Neuronal stem cell (in vitro differentiated cells): ENCODE measurements around the gene AFF4.
A peak's percentile ranks its signal among the peaks of the same experiment; 100 is the strongest.
"Not testable (repeated sequence)": the region's sequence is repeated elsewhere in the genome, so short reads cannot be mapped to it uniquely, and the experiment has no call there.

Source experiments
- DNase-seq: peaks from one replicate; pipeline ENCODE4 v3.0.0-alpha.2; 2013; ENCODE audit warnings: low spot score
- H2AFZ ChIP-seq: one replicate; pipeline ENCODE4 v1.6.1; 2013; ENCODE audit warnings: mild to moderate bottlenecking, low read length, inconsistent platforms
- H2AK5ac ChIP-seq: 2 replicates; pipeline ENCODE4 v1.6.1; 2013; ENCODE audit warnings: low read depth, mild to moderate bottlenecking, inconsistent platforms, low read length, moderate library complexity, mixed read lengths
- H2BK120ac ChIP-seq: 2 replicates; pipeline ENCODE4 v1.6.1; 2013; ENCODE audit warnings: low read depth, mild to moderate bottlenecking, inconsistent platforms, low read length, moderate library complexity, mixed read lengths
- H2BK12ac ChIP-seq: one replicate; pipeline ENCODE4 v1.6.1; 2013; ENCODE audit warnings: low read length, inconsistent platforms
- H2BK15ac ChIP-seq: 2 replicates; pipeline ENCODE4 v1.6.1; 2013; ENCODE audit warnings: mild to moderate bottlenecking, low read length, inconsistent platforms, mixed read lengths
- H2BK5ac ChIP-seq: one replicate; pipeline ENCODE4 v1.6.1; 2013; ENCODE audit warnings: inconsistent platforms, mild to moderate bottlenecking, low read length, moderate library complexity
- H3K14ac ChIP-seq: one replicate; pipeline ENCODE4 v1.6.1; 2013; ENCODE audit warnings: low read length, inconsistent platforms
- H3K18ac ChIP-seq: 2 replicates; pipeline ENCODE4 v1.6.1; 2013; ENCODE audit warnings: low read length, inconsistent platforms
- H3K23ac ChIP-seq: 2 replicates; pipeline ENCODE4 v1.6.1; 2013; ENCODE audit warnings: low read depth, mild to moderate bottlenecking, mixed read lengths, low read length, inconsistent platforms; ENCODE audit not compliant: poor library complexity
- H3K27ac ChIP-seq: replicated peaks from 3 replicates; pipeline ENCODE4 v1.5.1; 2013; ENCODE audit warnings: low read length, inconsistent platforms
- H3K27me3 ChIP-seq, 3 experiments: 2 replicates each; pipeline ENCODE4 v1.6.1; 2013; ENCODE audit warnings: low read length in 3 of 3, mild to moderate bottlenecking in 2 of 3, inconsistent platforms in 1 of 3, low read depth in 1 of 3, mixed read lengths in 1 of 3, moderate library complexity in 1 of 3; ENCODE audit not compliant: control insufficient read depth in 3 of 3, insufficient read depth in 3 of 3
- H3K36me3 ChIP-seq, 2 donors: replicated peaks in 1 of 2; 2 replicates each; pipeline ENCODE4 v1.6.1; 2013; ENCODE audit warnings: low read length in 2 of 2; ENCODE audit not compliant: control insufficient read depth in 2 of 2, insufficient read depth in 2 of 2
- H3K4ac ChIP-seq: 2 replicates; pipeline ENCODE4 v1.6.1; 2013; ENCODE audit warnings: inconsistent platforms, mild to moderate bottlenecking, low read length, moderate library complexity
- H3K4me1 ChIP-seq, 2 donors: 1 replicate in 1 of 2; 2 replicates in 1 of 2; pipeline ENCODE4 v1.6.1; 2013; ENCODE audit warnings: low read length in 2 of 2, low read depth in 1 of 2; ENCODE audit not compliant: control insufficient read depth in 2 of 2, insufficient read depth in 1 of 2
- H3K4me2 ChIP-seq: one replicate; pipeline ENCODE4 v1.6.1; 2013; ENCODE audit warnings: mild to moderate bottlenecking, low read length, inconsistent platforms; ENCODE audit not compliant: insufficient read depth, poor library complexity, severe bottlenecking
- H3K4me3 ChIP-seq, 2 donors: 2 replicates each; pipeline ENCODE4 v1.5.1; 2013; ENCODE audit warnings: low read length in 2 of 2, mild to moderate bottlenecking in 2 of 2, inconsistent platforms in 1 of 2, moderate library complexity in 1 of 2
- H3K79me1 ChIP-seq: one replicate; pipeline ENCODE4 v1.6.1; 2013; ENCODE audit warnings: low read depth, mild to moderate bottlenecking, inconsistent platforms, low read length, moderate library complexity
- H3K9ac ChIP-seq: one replicate; pipeline ENCODE4 v1.6.1; 2013; ENCODE audit warnings: mild to moderate bottlenecking, low read depth, low read length, inconsistent platforms; ENCODE audit not compliant: poor library complexity
- H3K9me3 ChIP-seq, 2 donors: replicated peaks in 1 of 2; 2 replicates each; pipeline versions ENCODE3 to v1.6.1; 2013; ENCODE audit warnings: low read length in 2 of 2, mild to moderate bottlenecking in 2 of 2, inconsistent platforms in 1 of 2, low read depth in 1 of 2, mixed read lengths in 1 of 2, moderate library complexity in 1 of 2; ENCODE audit not compliant: control insufficient read depth in 2 of 2, insufficient read depth in 1 of 2
- H4K8ac ChIP-seq: one replicate; pipeline ENCODE4 v1.6.1; 2013; ENCODE audit warnings: low read depth, mild to moderate bottlenecking, inconsistent platforms, low read length, moderate library complexity
- H4K91ac ChIP-seq: one replicate; pipeline ENCODE4 v1.6.1; 2013; ENCODE audit warnings: low read length, low read depth, mild to moderate bottlenecking, inconsistent platforms; ENCODE audit not compliant: poor library complexity
- WGBS, 2 donors: extraction: QIAGEN DNeasy Blood & Tissue Kit; methylation state at CpG; one replicate each; pipeline ENCODE4 v1.1.7; 2013; ENCODE audit warnings: missing lambda C conversion rate in 2 of 2, mixed read lengths in 1 of 2; ENCODE audit not compliant: insufficient read length in 2 of 2, insufficient replicate concordance in 1 of 2; ENCODE audit errors: extremely low coverage in 2 of 2; 5-methylcytosine and 5-hydroxymethylcytosine counted together

AFF4 gene

DNA sequence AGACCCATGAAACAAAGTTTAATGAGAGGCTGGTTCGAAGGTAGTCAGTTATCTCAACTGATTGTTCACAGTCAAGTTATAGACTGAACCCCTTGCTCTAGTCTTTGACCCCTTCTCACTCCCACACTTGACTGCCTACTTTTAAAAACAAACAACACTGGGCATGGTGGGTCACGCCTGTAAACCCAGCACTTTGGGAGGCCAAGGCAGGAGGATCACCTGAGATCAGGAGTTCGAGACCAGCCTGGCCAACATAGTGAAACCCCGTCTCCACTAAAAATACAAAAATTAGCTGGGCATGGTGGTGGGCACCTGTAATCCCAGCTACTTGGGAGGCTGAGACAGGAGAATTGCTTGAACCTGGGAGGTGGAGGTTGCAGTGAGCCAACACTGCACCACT lies 18.1 kb downstream of the AFF4 start:
- Histone ChIP-seq H3K36me3 (peaks cover 6 to 45% of the 10 kb centered on the region in 2 donors), H3K79me1 (peaks cover 17% of the 10 kb centered on the region)
- H3K4ac ChIP-seq, H4K91ac ChIP-seq, DNase-seq, H3K4me2 ChIP-seq, H3K4me1 ChIP-seq, H3K9ac ChIP-seq, H3K4me3 ChIP-seq, H2BK120ac ChIP-seq, H3K27me3 ChIP-seq, H3K27ac ChIP-seq, H2BK5ac ChIP-seq, H2BK12ac ChIP-seq, H2AFZ ChIP-seq, H4K8ac ChIP-seq, H3K9me3 ChIP-seq, H2BK15ac ChIP-seq, H3K14ac ChIP-seq, H3K23ac ChIP-seq, H3K18ac ChIP-seq, H2AK5ac ChIP-seq: not testable (repeated sequence)
- no CpG with 5 or more reads among the region's 4 CpGs for WGBS, 2 donors

DNA sequence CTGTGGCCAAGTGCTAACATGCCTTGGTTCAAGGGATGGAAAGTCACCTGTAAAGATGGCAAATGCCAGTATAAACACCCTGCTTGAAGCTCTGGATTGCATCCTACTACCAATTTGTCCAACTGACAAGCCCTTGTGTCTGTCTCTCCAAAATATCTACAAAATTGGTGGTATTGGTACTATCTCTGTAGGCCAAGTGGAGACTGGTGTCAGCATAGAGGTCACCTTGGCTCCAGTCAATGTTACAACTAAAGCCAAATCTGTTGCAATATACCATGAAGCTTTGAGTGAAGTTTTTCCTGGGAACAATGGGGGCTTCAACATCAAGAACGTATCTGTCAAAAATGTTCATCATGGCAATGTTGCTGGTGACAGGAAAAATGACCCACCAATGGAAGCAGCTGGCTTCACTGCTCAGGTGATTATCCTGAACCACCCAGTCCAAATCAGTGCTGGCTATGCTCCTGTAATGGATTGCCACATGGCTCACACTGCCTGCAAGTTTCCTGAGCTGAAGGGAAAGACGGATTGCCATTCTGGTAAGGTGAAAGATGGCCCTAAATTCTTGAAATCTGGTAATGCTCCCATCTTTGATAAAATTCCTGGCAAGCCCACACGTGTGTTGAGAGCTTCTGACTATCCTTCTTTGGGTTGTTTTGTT lies 19.9 kb downstream of the AFF4 start:
- H3K18ac ChIP-seq = no peak overlapping the region
- H2AK5ac ChIP-seq = no peak overlapping the region
- H3K79me1 ChIP-seq = peaks cover 17% of the 10 kb centered on the region
- H3K4me1 ChIP-seq = no peaks in the 10 kb centered on the region
- DNase-seq = no peak
- no peak overlapping the region for H2BK12ac ChIP-seq
- peaks cover 6 to 43% of the 10 kb centered on the region in 2 donors for H3K36me3 ChIP-seq
- no peak overlapping the region for H3K4me3 ChIP-seq
- no peak overlapping the region for H3K4me2 ChIP-seq
- H3K27ac ChIP-seq = no peak overlapping the region
- no peak overlapping the region for H3K4ac ChIP-seq
- no peak overlapping the region for H2BK120ac ChIP-seq
- H3K9me3 ChIP-seq = peaks cover 0 to 3% of the 10 kb centered on the region in 2 donors
- no peak overlapping the region for H2AFZ ChIP-seq
- no peak overlapping the region for H3K9ac ChIP-seq
- no peak overlapping the region for H4K8ac ChIP-seq
- peaks cover 0 to 1% (median 0%) of the 10 kb centered on the region in 3 experiments for H3K27me3 ChIP-seq
- H2BK5ac ChIP-seq = no peak overlapping the region
- H3K23ac ChIP-seq = no peak overlapping the region
- no peak overlapping the region for H2BK15ac ChIP-seq
- no CpG with 5 or more reads among the region's 3 CpGs for WGBS, 2 donors
- no peak overlapping the region for H3K14ac ChIP-seq
- H4K91ac ChIP-seq = no peak overlapping the region

DNA sequence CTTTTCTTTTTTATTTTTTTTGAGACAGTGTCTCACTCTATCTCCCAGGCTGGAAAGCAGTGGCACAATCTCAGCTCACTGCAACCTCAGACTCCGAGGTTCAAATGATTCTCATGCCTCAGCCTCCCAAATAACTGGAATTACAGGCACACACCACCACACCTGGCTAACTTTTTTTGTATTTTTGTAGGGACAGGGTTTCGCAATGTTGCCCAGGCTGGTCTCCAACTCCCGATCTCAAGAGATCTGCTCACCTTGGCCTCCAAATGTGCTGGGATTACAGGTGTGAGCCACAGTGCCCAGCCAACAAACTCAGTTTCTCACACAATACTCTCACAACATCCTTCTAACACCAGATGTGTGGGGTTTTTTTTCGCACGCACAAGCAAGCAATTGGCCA lies 22.1 kb downstream of the AFF4 start:
- Histone ChIP-seq H3K79me1 (peaks cover 15% of the 10 kb centered on the region), H3K27ac (no peak overlapping the region), H3K9ac (no peak overlapping the region), H3K4me1 (no peaks in the 10 kb centered on the region), H2BK5ac (no peak overlapping the region), H2BK15ac (no peak overlapping the region), H2BK120ac (no peak overlapping the region), H4K91ac (no peak overlapping the region), H3K9me3 (peaks cover 0 to 3% of the 10 kb centered on the region in 2 donors), H2AFZ (no peak overlapping the region), H3K4me2 (no peak overlapping the region), H3K14ac (peak overlapping the region; percentile 38), H2AK5ac (no peak overlapping the region), H2BK12ac (no peak overlapping the region), H3K4me3 (no peak overlapping the region), H3K27me3 (peaks cover 0 to 1% (median 0%) of the 10 kb centered on the region in 3 experiments), H3K23ac (no peak overlapping the region), H4K8ac (no peak overlapping the region), H3K4ac (no peak overlapping the region), H3K36me3 (peaks cover 7 to 47% of the 10 kb centered on the region in 2 donors), H3K18ac (no peak overlapping the region)
- no CpG with 5 or more reads among the region's 5 CpGs for WGBS, 2 donors
- DNase-seq = no peak

DNA sequence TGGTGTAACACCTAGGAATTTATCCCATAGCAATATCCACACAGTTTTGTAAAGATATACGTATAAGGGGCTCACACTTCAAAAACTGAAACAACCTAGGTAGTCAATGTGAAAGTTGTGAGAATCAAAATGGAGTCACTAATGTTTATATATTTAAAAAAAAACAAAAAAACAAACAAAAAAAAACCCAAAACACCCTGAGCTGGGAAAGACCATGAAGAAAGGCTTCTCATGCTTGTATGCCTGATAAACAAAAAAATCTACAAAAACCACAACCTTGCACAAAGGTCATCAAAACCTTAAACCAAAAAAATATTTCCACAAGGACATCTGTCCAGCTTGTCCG lies 35.4 kb downstream of the AFF4 start:
- no CpG with 5 or more reads among the region's 2 CpGs for WGBS, 2 donors

More for the DNA sequence above, 35.4 kb downstream of the AFF4 start:
- H3K18ac ChIP-seq = no peak overlapping the region
- no peak overlapping the region for H2BK5ac ChIP-seq
- no peak overlapping the region for H3K4me2 ChIP-seq
- no peak overlapping the region for H3K23ac ChIP-seq
- no peaks in the 10 kb centered on the region for H3K9me3 ChIP-seq
- no peak overlapping the region for H2BK120ac ChIP-seq
- H2AFZ ChIP-seq = no peak overlapping the region
- no peak overlapping the region for H4K8ac ChIP-seq
- peaks cover 2% of the 10 kb centered on the region for H3K79me1 ChIP-seq
- no peak overlapping the region for H2BK15ac ChIP-seq
- H3K4ac ChIP-seq = no peak overlapping the region
- H3K9ac ChIP-seq = no peak overlapping the region
- H3K27me3 ChIP-seq = no peaks in the 10 kb centered on the region
- H3K14ac ChIP-seq = no peak overlapping the region
- no peak overlapping the region for H3K4me3 ChIP-seq
- no peak overlapping the region for H2BK12ac ChIP-seq
- DNase-seq = no peak
- H2AK5ac ChIP-seq = no peak overlapping the region
- no peak overlapping the region for H3K27ac ChIP-seq
- H4K91ac ChIP-seq = no peak overlapping the region
- H3K36me3 ChIP-seq = peaks cover 6 to 97% of the 10 kb centered on the region in 2 donors
- no peaks in the 10 kb centered on the region for H3K4me1 ChIP-seq
